Tibial artery (tissue), 4 donors: ENCODE results near the gene OR51B2.

Experiments used
- DNase-seq, 2 donors: peaks; one replicate each; pipeline ENCODE4 v3.0.0-alpha.2; 2019
- H3K27ac ChIP-seq, 2 donors: fragments of 200-600 bp; sonication (generic) in 1 of 2; 1 replicate in 1 of 2; 2 replicates in 1 of 2; pipeline ENCODE4 v1.5.1; 2018 to 2019; ENCODE audit warnings: mild to moderate bottlenecking in 1 of 2
- H3K27me3 ChIP-seq, 2 donors: fragments of 200-600 bp; sonication (generic) in 1 of 2; one replicate each; pipeline versions ENCODE4 v1.5.1 to v1.6.0; 2016 to 2019
- H3K36me3 ChIP-seq, 3 donors: fragments of 200-600 bp; sonication (generic) in 2 of 3; one replicate each; pipeline ENCODE4 v1.5.1; 2016 to 2019; ENCODE audit warnings: mild to moderate bottlenecking in 2 of 3
- H3K4me1 ChIP-seq, 4 donors: fragments of 200-600 bp; sonication (generic) in 2 of 4; 1 replicate in 3 of 4; 2 replicates in 1 of 4; pipeline ENCODE4 v1.5.1; 2016 to 2019
- H3K4me3 ChIP-seq, 2 donors: fragments of 200-600 bp; sonication (generic) in 1 of 2; 1 replicate in 1 of 2; 2 replicates in 1 of 2; pipeline ENCODE4 v1.5.1; 2018 to 2019; ENCODE audit warnings: mild to moderate bottlenecking in 2 of 2
- H3K9me3 ChIP-seq, 3 donors: fragments of 200-600 bp; sonication (generic) in 1 of 3; one replicate each; pipeline ENCODE4 v1.5.1; 2016 to 2019
- intact Hi-C: fragments of 100-400 bp; cut with DNase I; formaldehyde crosslinking; loops from one replicate; pipeline ENCODE4 v1.15.0; 2023; ENCODE audit warnings: low total_unique reads
- TF ChIP-seq, protein P1 (sequence below), 2 experiments: fragments of 200-600 bp in 1 of 2; fragments of 450-650 bp in 1 of 2; IDR thresholded peaks; one replicate each; pipeline ENCODE4 v1.5.1; 2017 to 2019; ENCODE audit warnings: antibody characterized with exemption in 2 of 2, mild to moderate bottlenecking in 1 of 2, moderate library complexity in 1 of 2

The OR51B2 gene

DNA sequence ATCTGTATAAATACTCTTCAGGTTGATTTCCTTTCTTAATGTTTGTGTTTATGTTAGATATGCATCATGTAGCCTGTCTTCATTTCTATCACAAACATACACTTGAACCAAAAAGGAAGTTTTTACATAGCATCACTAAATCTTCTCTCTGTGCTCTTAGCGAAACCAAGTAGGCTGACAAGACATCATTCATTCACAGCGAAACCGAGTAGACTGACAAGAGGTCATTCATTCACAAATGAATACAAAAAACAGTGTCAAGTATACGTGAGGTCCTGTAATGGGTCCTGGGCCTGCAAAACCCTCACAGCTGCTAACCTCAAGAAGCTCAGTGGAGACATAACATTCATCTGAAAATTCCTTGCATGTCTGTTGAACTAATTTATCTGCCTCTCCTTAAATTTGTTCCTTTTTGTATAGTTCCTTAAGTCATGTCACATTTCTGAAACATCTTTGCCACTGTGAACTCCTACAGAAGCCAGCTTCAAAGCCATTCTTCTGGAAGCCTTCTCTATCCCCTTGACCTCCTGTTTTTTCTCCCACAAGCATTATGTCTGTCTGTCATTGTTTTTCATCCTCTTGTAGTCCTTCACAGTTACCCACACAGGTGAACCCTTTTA, 44.5 kb downstream of the OR51B2 start:
- Histone ChIP-seq H3K36me3 (no peaks in the 10 kb centered on the region), H3K27ac (no peak overlapping the region), H3K4me3 (no peak overlapping the region), H3K4me1 (peaks cover 0 to 8% (median 0%) of the 10 kb centered on the region in 4 donors), H3K9me3 (no peaks in the 10 kb centered on the region), H3K27me3 (no peaks in the 10 kb centered on the region)
- intact Hi-C loops = no loop called here
- no peak for DNase-seq
- TF ChIP-seq, protein P1, sequence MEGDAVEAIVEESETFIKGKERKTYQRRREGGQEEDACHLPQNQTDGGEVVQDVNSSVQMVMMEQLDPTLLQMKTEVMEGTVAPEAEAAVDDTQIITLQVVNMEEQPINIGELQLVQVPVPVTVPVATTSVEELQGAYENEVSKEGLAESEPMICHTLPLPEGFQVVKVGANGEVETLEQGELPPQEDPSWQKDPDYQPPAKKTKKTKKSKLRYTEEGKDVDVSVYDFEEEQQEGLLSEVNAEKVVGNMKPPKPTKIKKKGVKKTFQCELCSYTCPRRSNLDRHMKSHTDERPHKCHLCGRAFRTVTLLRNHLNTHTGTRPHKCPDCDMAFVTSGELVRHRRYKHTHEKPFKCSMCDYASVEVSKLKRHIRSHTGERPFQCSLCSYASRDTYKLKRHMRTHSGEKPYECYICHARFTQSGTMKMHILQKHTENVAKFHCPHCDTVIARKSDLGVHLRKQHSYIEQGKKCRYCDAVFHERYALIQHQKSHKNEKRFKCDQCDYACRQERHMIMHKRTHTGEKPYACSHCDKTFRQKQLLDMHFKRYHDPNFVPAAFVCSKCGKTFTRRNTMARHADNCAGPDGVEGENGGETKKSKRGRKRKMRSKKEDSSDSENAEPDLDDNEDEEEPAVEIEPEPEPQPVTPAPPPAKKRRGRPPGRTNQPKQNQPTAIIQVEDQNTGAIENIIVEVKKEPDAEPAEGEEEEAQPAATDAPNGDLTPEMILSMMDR (IDR thresholded peaks at IDR 0.05) = no peak

DNA sequence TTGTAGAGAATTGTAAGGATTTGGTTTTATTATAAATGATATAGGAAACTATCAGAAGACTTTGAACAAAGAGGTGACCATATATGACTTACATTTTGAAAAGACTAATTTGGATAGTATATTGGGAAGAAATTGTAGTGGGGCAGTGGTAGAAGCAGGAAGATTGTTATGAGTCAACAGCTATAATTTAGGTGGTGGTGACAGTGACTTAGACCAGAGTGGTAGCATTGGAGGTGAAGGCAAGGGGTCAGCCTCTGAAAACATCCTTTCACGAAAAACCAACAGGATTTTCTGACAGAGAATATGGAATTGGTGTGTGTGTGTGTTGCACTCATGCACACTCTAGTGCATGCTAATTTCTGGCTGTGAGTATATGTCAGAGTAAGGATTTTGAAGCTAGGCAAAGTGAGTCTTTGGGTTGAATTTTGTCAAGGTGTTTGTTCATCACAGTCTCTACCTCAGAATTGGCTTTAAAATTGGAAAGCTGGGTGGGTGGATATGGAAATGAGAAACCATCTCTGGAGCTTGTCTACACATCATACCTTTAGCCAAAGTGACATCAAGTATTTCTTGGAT, 46.2 kb downstream of the OR51B2 start:
- peaks cover 0 to 8% (median 0%) of the 10 kb centered on the region in 4 donors for H3K4me1 ChIP-seq
- H3K9me3 ChIP-seq = no peaks in the 10 kb centered on the region
- no peak for DNase-seq
- H3K27me3 ChIP-seq = no peaks in the 10 kb centered on the region
- no peak overlapping the region for H3K27ac ChIP-seq
- H3K4me3 ChIP-seq = no peak overlapping the region
- intact Hi-C loops = no loop called here
- no peaks in the 10 kb centered on the region for H3K36me3 ChIP-seq
- TF ChIP-seq, protein P1 (IDR thresholded peaks at IDR 0.05) = no peak

DNA sequence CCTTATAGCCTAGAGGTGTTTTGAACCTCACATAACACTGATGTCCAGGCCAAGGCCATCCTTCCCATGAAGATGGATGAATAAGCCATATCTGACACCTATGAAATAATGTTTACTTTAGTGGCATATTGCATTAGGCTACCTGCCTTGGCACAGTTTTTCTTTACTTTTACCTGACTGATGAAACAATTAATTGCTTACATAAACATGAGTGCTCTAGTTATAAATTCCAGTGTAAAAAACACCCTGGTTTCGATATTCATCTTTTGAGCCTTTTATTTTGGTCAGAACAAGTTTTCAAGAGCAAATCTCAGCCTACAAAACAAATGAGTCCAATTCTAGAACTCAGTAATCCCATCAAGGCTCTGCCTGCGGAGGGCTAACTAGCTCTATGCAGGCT, 47.4 kb downstream of the OR51B2 start:
- H3K27ac ChIP-seq = no peak overlapping the region
- no peak overlapping the region for H3K4me3 ChIP-seq
- no peak for DNase-seq
- intact Hi-C loops = no loop called here
- no peaks in the 10 kb centered on the region for H3K27me3 ChIP-seq
- H3K4me1 ChIP-seq = peaks cover 0 to 8% (median 0%) of the 10 kb centered on the region in 4 donors
- TF ChIP-seq, protein P1 (IDR thresholded peaks at IDR 0.05) = no peak
- no peaks in the 10 kb centered on the region for H3K9me3 ChIP-seq
- H3K36me3 ChIP-seq = no peaks in the 10 kb centered on the region

DNA sequence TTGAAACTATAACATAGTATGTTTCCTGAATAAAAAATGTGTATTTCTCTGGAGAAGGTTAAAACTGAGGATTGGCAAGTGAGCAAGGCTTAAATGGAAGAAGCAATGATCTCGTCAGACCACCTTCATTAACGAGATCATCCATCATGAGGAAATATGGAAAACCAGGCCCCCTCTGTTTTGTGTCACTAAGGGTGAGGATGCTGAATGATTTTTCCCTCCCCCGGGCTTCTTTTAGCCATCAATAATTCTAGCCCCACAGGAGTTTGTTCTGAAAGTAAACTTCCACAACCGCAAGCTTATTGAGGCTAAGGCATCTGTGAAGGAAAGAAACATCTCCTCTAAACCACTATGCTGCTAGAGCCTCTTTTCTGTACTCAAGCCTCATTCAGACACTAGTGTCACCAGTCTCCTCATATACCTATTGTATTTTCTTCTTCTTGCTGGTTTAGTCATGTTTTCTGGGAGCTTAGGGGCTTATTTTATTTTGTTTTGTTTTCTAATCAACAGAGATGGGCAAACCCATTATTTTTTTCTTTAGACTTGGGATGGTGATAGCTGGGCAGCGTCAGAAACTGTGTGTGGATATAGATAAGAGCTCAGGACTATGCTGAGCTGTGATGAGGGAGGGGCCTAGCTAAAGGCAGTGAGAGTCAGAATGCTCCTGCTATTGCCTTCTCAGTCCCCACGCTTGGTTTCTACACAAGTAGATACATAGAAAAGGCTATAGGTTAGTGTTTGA, 48.6 kb downstream of the OR51B2 start:
- Histone ChIP-seq H3K27me3 (no peaks in the 10 kb centered on the region), H3K36me3 (no peaks in the 10 kb centered on the region), H3K4me3 (no peak overlapping the region), H3K27ac (no peak overlapping the region), H3K4me1 (peaks cover 0 to under 1% (median 0%) of the 10 kb centered on the region in 4 donors), H3K9me3 (no peaks in the 10 kb centered on the region)
- no peak for DNase-seq
- intact Hi-C loops = no loop called here
- TF ChIP-seq, protein P1 (IDR thresholded peaks at IDR 0.05) = no peak

DNA sequence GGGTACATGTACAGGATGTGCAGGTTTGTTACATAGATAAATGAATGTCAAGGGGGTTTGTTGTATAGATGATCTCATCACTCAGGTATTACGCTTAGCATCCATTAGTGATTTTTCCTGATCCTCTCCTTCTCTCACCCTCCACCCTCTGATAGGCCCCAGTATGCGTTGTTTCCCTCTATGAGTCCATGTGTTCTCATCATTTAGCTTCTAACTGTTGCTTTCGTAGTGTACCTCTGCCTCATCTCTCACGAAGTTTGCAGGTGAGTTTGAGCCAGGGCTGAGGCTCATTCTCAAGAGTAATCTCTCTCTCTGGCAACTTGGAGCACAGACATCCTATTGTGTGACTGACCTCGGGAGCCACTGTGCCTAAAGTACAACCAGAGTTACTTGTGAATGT, 49.7 kb downstream of the OR51B2 start:
- intact Hi-C loops = no loop called here

More for the DNA sequence above, 49.7 kb downstream of the OR51B2 start:
- H3K27me3 ChIP-seq = no peaks in the 10 kb centered on the region
- H3K36me3 ChIP-seq = no peaks in the 10 kb centered on the region
- H3K9me3 ChIP-seq = no peaks in the 10 kb centered on the region
- TF ChIP-seq, protein P1 (IDR thresholded peaks at IDR 0.05) = no peak
- no peak for DNase-seq
- H3K4me1 ChIP-seq = no peaks in the 10 kb centered on the region
- H3K27ac ChIP-seq = no peak overlapping the region
- no peak overlapping the region for H3K4me3 ChIP-seq
